Measurements from ENCODE around the gene ZC3H12A. TPM values are rescaled to one million over a fixed set of nuclear protein-coding genes. Genes with fewer than 3 reads are reported as not detected.

ZC3H12A gene
- total and polyA plus RNA-seq, 2 of the 4 experiments (the other 2 are of a cell fraction) = 3.8 to 14.2 TPM

GRCh38 chr1:37430103-37430985, 44.0 kb upstream of the ZC3H12A start:
- H3K9me3 ChIP-seq (ENCODE audit: control insufficient read depth, insufficient read depth, low read length) = no peaks in the 10 kb centered on the region
- no peaks in the 10 kb centered on the region for H3K79me1 ChIP-seq (ENCODE audit: low read depth in 1 of 2, low read length in 2 of 2)
- POLR2A ChIA-PET (ENCODE audit: unreplicated experiment) = no interaction called here

More at GRCh38 chr1:37430103-37430985, 44.0 kb upstream of the ZC3H12A start:
- WGBS, 2 experiments (ENCODE audit: extremely low coverage in 2 of 2, insufficient read length in 1 of 2) = 49% methylated on average over 8 of the region's 11 CpGs; no CpG with 5 or more reads in 1 of the 2 experiments
- no peak overlapping the region for H3K4ac ChIP-seq (ENCODE audit: low read depth, low read length)
- no peak overlapping the region for H3K4me2 ChIP-seq (ENCODE audit: low read depth, low read length)
- H3K27me3 ChIP-seq (ENCODE audit: control insufficient read depth, insufficient read depth, low read length) = peaks cover 13% of the 10 kb centered on the region; the same call in 1 of the 2 replicates
- CTCF ChIA-PET = no interaction called here
- no peak overlapping the region for H2BK120ac ChIP-seq (ENCODE audit: low read depth, low read length)
- no peak overlapping the region for H3K23ac ChIP-seq (ENCODE audit: low read depth, low read length)
- H4K8ac ChIP-seq (ENCODE audit: low read depth in 2 of 2, low read length in 2 of 2) = no peak overlapping the region
- no peaks in the 10 kb centered on the region for H3K9me1 ChIP-seq (ENCODE audit: insufficient read depth, low read length)
- H3K9ac ChIP-seq (ENCODE audit: low read depth, low read length) = no peak overlapping the region
- no peak overlapping the region for H3K56ac ChIP-seq (ENCODE audit: extremely low read depth, insufficient read depth, low read length)
- intact Hi-C loops (cut with micrococcal nuclease) (no loop called here), in situ Hi-C loops (cut with MboI; ENCODE audit: low sequenced_read_pairs) (loop anchor here (10.0 kb wide), 1 partner anchor 856 kb away; no protein-coding TSS in a partner anchor), dilution Hi-C loops (cut with HindIII; ENCODE audit: low sequenced_read_pairs, unreplicated experiment) (no loop called here)
- H2BK5ac ChIP-seq (ENCODE audit: low read depth, low read length, poor library complexity, severe bottlenecking) = no peak overlapping the region
- H3K27ac ChIP-seq (ENCODE audit: insufficient read depth, low read length) = no peak overlapping the region
- no peak overlapping the region for H2BK15ac ChIP-seq (ENCODE audit: low read depth, low read length)
- H2AFZ ChIP-seq (replicated peaks; ENCODE audit: low read length, poor library complexity) = no peak overlapping the region
- peak overlapping the region; percentile 55 for H2AK9ac ChIP-seq (replicated peaks; ENCODE audit: low read depth, low read length, poor library complexity)
- no peak for TF ChIP-seq MAFK (IDR thresholded peaks at IDR 0.05; ENCODE audit: low read depth, low read length)
- no peak for TF ChIP-seq ELK1 (IDR thresholded peaks at IDR 0.05; ENCODE audit: borderline replicate concordance, low read depth, low read length)
- H4K20me1 ChIP-seq (ENCODE audit: insufficient read depth, low read length) = no peaks in the 10 kb centered on the region
- H3K4me3 ChIP-seq (ENCODE audit: insufficient read depth, low read depth, low read length) = no peak overlapping the region
- ATAC-seq (ENCODE audit: low read depth) (no peak), DNase-seq (no peak)
- no peak overlapping the region for H3K18ac ChIP-seq (ENCODE audit: low read depth, low read length)
- no peak overlapping the region for H2AK5ac ChIP-seq (ENCODE audit: low read depth, low read length)
- no peak overlapping the region for H4K5ac ChIP-seq (ENCODE audit: low read depth, low read length)
- no peak overlapping the region for H3K14ac ChIP-seq (replicated peaks; ENCODE audit: low read depth, low read length)
- no peak overlapping the region for H4K91ac ChIP-seq (ENCODE audit: insufficient read depth, low read depth, low read length)
- H3K36me3 ChIP-seq (ENCODE audit: control insufficient read depth, insufficient read depth, low read length) = no peaks in the 10 kb centered on the region
- no TSS peak for BruUV-seq (replicated peaks)
- H3K4me1 ChIP-seq (ENCODE audit: control insufficient read depth, insufficient read depth, low read length) = no peaks in the 10 kb centered on the region
- no peak overlapping the region for H2BK20ac ChIP-seq (ENCODE audit: low read depth, low read length)

Data from IMR-90 (cell line).